Mesenchymal stem cell (in vitro differentiated cells and primary cell): ENCODE measurements around the gene HTR5A.

ENCODE experiments used
- DNase-seq: peaks from one replicate; pipeline ENCODE4 v3.0.0-alpha.2; 2013
- H2AFZ ChIP-seq: one replicate; pipeline ENCODE4 v1.6.1; 2013; ENCODE audit warnings: low read depth, mild to moderate bottlenecking, control low read depth, inconsistent platforms, low read length, moderate library complexity
- H2AK5ac ChIP-seq: 2 replicates; pipeline ENCODE4 v1.6.1; 2013; ENCODE audit warnings: low read length, moderate library complexity, mild to moderate bottlenecking, inconsistent platforms; ENCODE audit not compliant: severe bottlenecking
- H2BK120ac ChIP-seq: one replicate; pipeline ENCODE4 v1.6.1; 2013; ENCODE audit warnings: low read depth, mild to moderate bottlenecking, inconsistent platforms, low read length, moderate library complexity
- H2BK12ac ChIP-seq, 2 experiments: one replicate each; pipeline ENCODE4 v1.6.1; 2013; ENCODE audit warnings: inconsistent platforms in 2 of 2, low read length in 2 of 2, mild to moderate bottlenecking in 2 of 2, moderate library complexity in 2 of 2, control low read depth in 1 of 2
- H2BK15ac ChIP-seq: one replicate; pipeline ENCODE4 v1.6.1; 2013; ENCODE audit warnings: mild to moderate bottlenecking, low read depth, inconsistent platforms; ENCODE audit not compliant: poor library complexity, severe bottlenecking
- H2BK5ac ChIP-seq: 2 replicates; pipeline ENCODE4 v1.6.1; 2013; ENCODE audit warnings: low read depth, mild to moderate bottlenecking, low read length, control low read depth, inconsistent platforms; ENCODE audit not compliant: poor library complexity, severe bottlenecking
- H3K14ac ChIP-seq, 2 experiments: one replicate each; pipeline ENCODE4 v1.6.1; 2013; ENCODE audit warnings: inconsistent platforms in 2 of 2, low read length in 2 of 2, control low read depth in 1 of 2, mild to moderate bottlenecking in 1 of 2, moderate library complexity in 1 of 2
- H3K18ac ChIP-seq, 2 experiments: one replicate each; pipeline ENCODE4 v1.6.1; 2013; ENCODE audit warnings: inconsistent platforms in 2 of 2, low read length in 2 of 2, control low read depth in 1 of 2, low read depth in 1 of 2, mild to moderate bottlenecking in 1 of 2
- H3K23ac ChIP-seq, 2 experiments: one replicate each; pipeline ENCODE4 v1.6.1; 2013; ENCODE audit warnings: inconsistent platforms in 2 of 2, low read length in 2 of 2, mild to moderate bottlenecking in 2 of 2, moderate library complexity in 2 of 2, control low read depth in 1 of 2
- H3K27ac ChIP-seq: 2 replicates; pipeline ENCODE4 v1.5.1; 2013; ENCODE audit warnings: mild to moderate bottlenecking, moderate library complexity, low read length, control low read depth, inconsistent platforms; ENCODE audit not compliant: poor library complexity, severe bottlenecking
- H3K27me3 ChIP-seq, 2 experiments: 2 replicates each; pipeline versions ENCODE4 v1.6.1 to v1.7.0; 2013; ENCODE audit warnings: low read length in 2 of 2, mild to moderate bottlenecking in 2 of 2, moderate library complexity in 2 of 2, control low read depth in 1 of 2, inconsistent platforms in 1 of 2; ENCODE audit not compliant: control insufficient read depth in 1 of 2, insufficient read depth in 1 of 2
- H3K36me3 ChIP-seq, 2 experiments: 2 replicates each; pipeline versions ENCODE4 v1.6.1 to v1.7.0; 2013; ENCODE audit warnings: low read length in 2 of 2, control low read depth in 1 of 2, inconsistent platforms in 1 of 2, low read depth in 1 of 2, mild to moderate bottlenecking in 1 of 2; ENCODE audit not compliant: insufficient read depth in 2 of 2, control insufficient read depth in 1 of 2
- H3K4ac ChIP-seq, 2 experiments: one replicate each; pipeline ENCODE4 v1.6.1; 2013; ENCODE audit warnings: inconsistent platforms in 2 of 2, low read length in 2 of 2, mild to moderate bottlenecking in 2 of 2, moderate library complexity in 2 of 2, control low read depth in 1 of 2, low read depth in 1 of 2
- H3K4me1 ChIP-seq: 2 replicates; pipeline ENCODE4 v1.6.1; 2013; ENCODE audit warnings: low read depth, low read length, control low read depth; ENCODE audit not compliant: control insufficient read depth, insufficient read depth
- H3K4me2 ChIP-seq: 2 replicates; pipeline ENCODE4 v1.6.1; 2013; ENCODE audit warnings: low read length, mild to moderate bottlenecking, inconsistent platforms; ENCODE audit not compliant: poor library complexity, severe bottlenecking
- H3K4me3 ChIP-seq, 2 experiments: 2 replicates each; pipeline versions ENCODE4 v1.5.1 to v1.7.0; 2013; ENCODE audit warnings: low read length in 2 of 2, mild to moderate bottlenecking in 2 of 2, control low read depth in 1 of 2, low read depth in 1 of 2; ENCODE audit not compliant: insufficient read depth in 1 of 2
- H3K79me1 ChIP-seq: replicated peaks from 2 replicates; pipeline ENCODE4 v1.6.1; 2013; ENCODE audit warnings: mild to moderate bottlenecking, control low read depth, low read length, inconsistent platforms; ENCODE audit not compliant: poor library complexity, severe bottlenecking
- H3K9ac ChIP-seq: 2 replicates; pipeline ENCODE4 v1.7.0; 2013; ENCODE audit warnings: mild to moderate bottlenecking, low read length, moderate library complexity
- H3K9me3 ChIP-seq: 2 replicates; pipeline ENCODE4 v1.7.0; 2013; ENCODE audit warnings: mild to moderate bottlenecking, low read length; ENCODE audit not compliant: control insufficient read depth
- H4K8ac ChIP-seq: one replicate; pipeline ENCODE4 v1.6.1; 2013; ENCODE audit warnings: inconsistent platforms, mild to moderate bottlenecking, low read length, moderate library complexity
- H4K91ac ChIP-seq: one replicate; pipeline ENCODE4 v1.6.1; 2013; ENCODE audit warnings: mild to moderate bottlenecking, low read length, inconsistent platforms
- WGBS: methylation state at CpG from one replicate; pipeline ENCODE4 v1.1.7; 2013; ENCODE audit warnings: mixed read lengths; 5-methylcytosine and 5-hydroxymethylcytosine counted together

The HTR5A gene

DNA sequence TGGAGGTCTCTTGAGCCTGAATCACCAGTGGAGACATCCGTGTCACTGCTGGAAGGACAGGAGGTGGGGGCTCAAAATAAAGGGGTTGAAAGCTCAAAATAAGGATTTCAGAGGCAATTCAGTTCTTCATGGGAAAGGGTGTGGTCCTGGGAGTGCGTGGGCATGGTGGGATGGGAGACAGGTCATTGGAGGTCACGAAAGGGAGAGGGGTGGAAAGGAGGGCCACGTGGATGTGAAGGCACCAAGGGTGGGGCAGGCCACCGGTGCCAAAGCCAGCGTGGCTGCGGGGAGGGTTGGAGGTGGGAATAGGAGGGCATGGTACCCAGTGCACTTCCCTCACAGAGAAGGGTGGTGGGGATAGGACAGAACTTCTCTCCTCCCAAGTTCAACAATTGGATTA lies 59.7 kb downstream of the HTR5A start:
- Histone ChIP-seq H2BK5ac (no peak overlapping the region), H3K27ac (no peak overlapping the region), H3K27me3 (no peaks in the 10 kb centered on the region), H2BK120ac (no peak overlapping the region), H3K9me3 (no peaks in the 10 kb centered on the region), H2BK12ac (no peak overlapping the region), H3K14ac (no peak overlapping the region), H3K4me2 (no peak overlapping the region), H2AFZ (no peak overlapping the region), H3K18ac (no peak overlapping the region), H4K91ac (no peak overlapping the region), H3K9ac (no peak overlapping the region), H3K4ac (no peak overlapping the region), H3K23ac (no peak overlapping the region), H3K4me1 (no peaks in the 10 kb centered on the region), H4K8ac (no peak overlapping the region), H3K36me3 (no peaks in the 10 kb centered on the region), H2AK5ac (no peak overlapping the region), H3K4me3 (no peak overlapping the region), H3K79me1 (no peaks in the 10 kb centered on the region), H2BK15ac (no peak overlapping the region)
- DNase-seq = no peak
- WGBS = 76% methylated on average over 7 of the region's 7 CpGs

DNA sequence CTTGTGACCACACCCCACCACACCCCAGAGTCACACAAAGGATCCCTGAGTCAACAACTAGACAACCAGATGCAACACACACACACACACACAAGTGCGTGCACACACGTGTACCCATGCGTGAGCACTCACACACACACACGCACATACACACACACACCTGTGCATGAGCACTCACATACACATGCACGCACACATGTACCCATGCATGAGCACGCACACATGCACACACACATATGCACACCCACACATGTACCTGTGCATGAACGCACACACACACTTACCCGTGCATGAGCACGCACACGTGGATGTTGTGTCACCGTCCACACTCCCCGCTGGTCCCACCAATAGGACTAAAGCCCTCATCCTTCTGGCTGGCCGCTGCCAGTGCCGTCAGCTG lies 60.4 kb downstream of the HTR5A start:
- DNase-seq = no peak
- WGBS = 94% methylated on average over 14 of the region's 14 CpGs
- no peak overlapping the region for H3K4me3 ChIP-seq
- H2BK120ac ChIP-seq = no peak overlapping the region
- H3K9me3 ChIP-seq = no peaks in the 10 kb centered on the region
- no peak overlapping the region for H2AFZ ChIP-seq
- no peaks in the 10 kb centered on the region for H3K4me1 ChIP-seq
- H3K9ac ChIP-seq = no peak overlapping the region
- no peak overlapping the region for H4K91ac ChIP-seq
- no peak overlapping the region for H3K18ac ChIP-seq
- no peak overlapping the region for H2BK15ac ChIP-seq
- H4K8ac ChIP-seq = no peak overlapping the region
- H3K36me3 ChIP-seq = no peaks in the 10 kb centered on the region
- H3K23ac ChIP-seq = no peak overlapping the region
- H2AK5ac ChIP-seq = no peak overlapping the region
- H3K4ac ChIP-seq = no peak overlapping the region
- no peaks in the 10 kb centered on the region for H3K27me3 ChIP-seq
- H3K27ac ChIP-seq = no peak overlapping the region
- H2BK12ac ChIP-seq = no peak overlapping the region
- no peaks in the 10 kb centered on the region for H3K79me1 ChIP-seq
- H3K4me2 ChIP-seq = no peak overlapping the region
- no peak overlapping the region for H3K14ac ChIP-seq
- no peak overlapping the region for H2BK5ac ChIP-seq

DNA sequence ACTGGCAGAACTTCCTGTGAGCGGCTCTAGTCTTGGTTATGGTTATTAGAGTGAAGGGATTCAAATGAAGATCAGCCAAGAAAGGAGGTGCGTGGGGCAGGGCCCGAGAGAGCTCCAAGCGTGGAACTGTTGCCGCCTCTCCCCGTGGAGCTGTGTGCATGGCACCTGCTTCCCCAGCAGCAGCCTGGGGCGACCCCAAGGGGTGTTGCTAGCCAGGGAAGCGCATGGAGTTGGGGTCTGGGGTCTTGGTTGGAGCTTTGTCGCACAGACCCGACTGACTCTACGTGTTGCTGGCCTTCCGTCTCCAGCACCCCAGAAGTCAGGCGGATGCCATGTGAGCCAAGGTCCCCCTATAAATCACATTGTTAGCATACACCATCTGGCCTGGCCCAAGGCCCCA lies 61.0 kb downstream of the HTR5A start:
- 81% methylated on average over 13 of the region's 13 CpGs for WGBS
- no peak overlapping the region for H3K23ac ChIP-seq
- no peak overlapping the region for H3K9ac ChIP-seq

DNA sequence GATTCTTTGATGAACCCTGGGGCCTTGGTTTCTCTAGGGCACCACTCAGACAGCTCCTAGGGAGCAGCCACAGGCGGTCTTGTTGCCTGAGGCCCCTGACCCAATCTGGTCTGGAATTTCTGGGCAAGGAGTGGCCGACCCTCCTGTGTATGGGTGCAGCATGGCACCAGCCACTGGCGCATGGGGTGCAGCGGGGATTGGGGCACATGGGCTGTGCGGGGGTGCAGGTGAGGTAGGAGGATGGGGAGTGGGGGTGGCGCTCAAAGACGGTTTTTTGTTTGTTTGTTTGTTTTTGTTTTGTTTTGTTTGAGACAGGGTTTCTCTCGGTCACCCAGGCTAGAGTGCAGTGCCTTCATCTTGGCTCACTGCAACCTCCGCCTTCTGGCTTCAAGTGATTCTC lies 62.3 kb downstream of the HTR5A start:
- no peak overlapping the region for H2AK5ac ChIP-seq
- H4K8ac ChIP-seq = no peak overlapping the region
- no peak overlapping the region for H3K9ac ChIP-seq
- no peak overlapping the region for H2BK5ac ChIP-seq
- WGBS = 85% methylated on average over 7 of the region's 9 CpGs
- H2BK12ac ChIP-seq = no peak overlapping the region
- H2BK15ac ChIP-seq = no peak overlapping the region
- no peak overlapping the region for H3K4ac ChIP-seq
- no peak overlapping the region for H4K91ac ChIP-seq
- H3K4me3 ChIP-seq = no peak overlapping the region
- no peaks in the 10 kb centered on the region for H3K9me3 ChIP-seq
- H3K18ac ChIP-seq = no peak overlapping the region
- H3K4me2 ChIP-seq = no peak overlapping the region
- H3K23ac ChIP-seq = no peak overlapping the region
- H3K27me3 ChIP-seq = no peaks in the 10 kb centered on the region
- no peaks in the 10 kb centered on the region for H3K79me1 ChIP-seq
- H2AFZ ChIP-seq = no peak overlapping the region
- no peaks in the 10 kb centered on the region for H3K36me3 ChIP-seq
- no peak overlapping the region for H2BK120ac ChIP-seq
- DNase-seq = no peak
- H3K4me1 ChIP-seq = no peaks in the 10 kb centered on the region
- no peak overlapping the region for H3K14ac ChIP-seq
- no peak overlapping the region for H3K27ac ChIP-seq

More for the DNA sequence above, 61.0 kb downstream of the HTR5A start:
- H2BK12ac ChIP-seq = no peak overlapping the region
- no peak overlapping the region for H3K27ac ChIP-seq
- H2AFZ ChIP-seq = no peak overlapping the region
- no peak overlapping the region for H3K18ac ChIP-seq
- no peaks in the 10 kb centered on the region for H3K9me3 ChIP-seq
- no peak overlapping the region for H3K14ac ChIP-seq
- no peaks in the 10 kb centered on the region for H3K27me3 ChIP-seq
- H2AK5ac ChIP-seq = no peak overlapping the region
- H4K8ac ChIP-seq = no peak overlapping the region
- no peak overlapping the region for H3K4me2 ChIP-seq
- no peak overlapping the region for H3K4me3 ChIP-seq
- H3K4me1 ChIP-seq = no peaks in the 10 kb centered on the region
- H3K79me1 ChIP-seq = no peaks in the 10 kb centered on the region
- H2BK5ac ChIP-seq = no peak overlapping the region
- H2BK15ac ChIP-seq = no peak overlapping the region
- H3K36me3 ChIP-seq = no peaks in the 10 kb centered on the region
- no peak overlapping the region for H2BK120ac ChIP-seq
- no peak overlapping the region for H4K91ac ChIP-seq
- no peak overlapping the region for H3K4ac ChIP-seq
- DNase-seq = no peak
